CD4-positive, alpha-beta memory T cell (primary cell): ENCODE data around the gene HMOX2. TPM values are rescaled to one million over a fixed set of nuclear protein-coding genes. Genes with fewer than 3 reads are reported as not detected.

Source experiments
- CTCF ChIA-PET: fragments of 350-600 bp; sonication (Branson Sonifier 250); formaldehyde crosslinking; loops from one replicate; lab custom pipeline; 2021; ENCODE audit warnings: inconsistent platforms; ENCODE audit not compliant: partially characterized antibody; lab: Charles Lee
- POLR2A ChIA-PET: fragments of 350-600 bp; sonication (Branson Sonifier 250); formaldehyde crosslinking; loops from one replicate; lab custom pipeline; 2021; ENCODE audit not compliant: partially characterized antibody; lab: Charles Lee
- DNase-seq, 5 donors: peaks; one replicate each; pipeline versions ENCODE4 v3.0.0 to v3.0.0-alpha.2; 2020 to 2022; ENCODE audit warnings: mixed read lengths in 1 of 5
- H3K27ac ChIP-seq: one replicate; pipeline ENCODE4 v1.7.0; 2013; ENCODE audit warnings: low read depth, low read length
- H3K27me3 ChIP-seq: 2 replicates; pipeline ENCODE4 v1.7.0; 2013; ENCODE audit warnings: mild to moderate bottlenecking, low read length, moderate library complexity; ENCODE audit not compliant: insufficient read depth
- H3K36me3 ChIP-seq: 2 replicates; pipeline ENCODE4 v1.7.0; 2013; ENCODE audit warnings: mild to moderate bottlenecking, low read length, moderate library complexity; ENCODE audit not compliant: insufficient read depth
- H3K4me1 ChIP-seq: 2 replicates; pipeline ENCODE4 v1.7.0; 2013; ENCODE audit warnings: mild to moderate bottlenecking, low read length, moderate library complexity; ENCODE audit not compliant: insufficient read depth
- H3K4me3 ChIP-seq, 2 donors: one replicate each; pipeline ENCODE4 v1.7.0; 2013; ENCODE audit warnings: low read length in 2 of 2, mild to moderate bottlenecking in 1 of 2
- H3K9me3 ChIP-seq, 2 donors: one replicate each; pipeline ENCODE4 v1.7.0; 2013; ENCODE audit warnings: low read length in 2 of 2, control low read depth in 1 of 2; ENCODE audit not compliant: control insufficient read depth in 1 of 2
- H3K27ac Mint-ChIP-seq, 7 donors: one replicate each; pipeline ENCODE4 v1.8.0; 2020 to 2021; ENCODE audit warnings: mixed read lengths in 7 of 7, mild to moderate bottlenecking in 6 of 7, inconsistent platforms in 3 of 7, moderate library complexity in 3 of 7
- H3K27me3 Mint-ChIP-seq, 2 donors: one replicate each; pipeline ENCODE4 v1.8.0; 2020 to 2021; ENCODE audit warnings: mixed read lengths in 2 of 2
- H3K36me3 Mint-ChIP-seq, 2 donors: one replicate each; pipeline ENCODE4 v1.8.0; 2020 to 2021; ENCODE audit warnings: mixed read lengths in 2 of 2, inconsistent platforms in 1 of 2, mild to moderate bottlenecking in 1 of 2
- H3K4me1 Mint-ChIP-seq, 4 donors: one replicate each; pipeline ENCODE4 v1.8.0; 2020 to 2021; ENCODE audit warnings: mixed read lengths in 4 of 4, mild to moderate bottlenecking in 1 of 4
- H3K4me3 Mint-ChIP-seq, 8 donors: one replicate each; pipeline ENCODE4 v1.8.0; 2020 to 2021; ENCODE audit warnings: mixed read lengths in 8 of 8, mild to moderate bottlenecking in 7 of 8, moderate library complexity in 6 of 8, inconsistent platforms in 3 of 8
- H3K9me3 Mint-ChIP-seq, 8 donors: one replicate each; pipeline ENCODE4 v1.8.0; 2020 to 2021; ENCODE audit warnings: mixed read lengths in 8 of 8, mild to moderate bottlenecking in 5 of 8, inconsistent platforms in 3 of 8, moderate library complexity in 1 of 8
- intact Hi-C: fragments of 100-400 bp; cut with micrococcal nuclease; formaldehyde crosslinking; loops from one replicate; pipeline ENCODE4 v1.15.1; 2023
- polyA plus RNA-seq, 2 donors: library from polyadenylated mRNA; unstranded; fragments of 300-500 nt; fragmentation: Illumina TruSeq; gene quantifications; one replicate each; pipeline ENCODE4 v1.2.3, GENCODE V29; 2021
- total RNA-seq, 2 experiments: library from RNA; stranded (reverse); gene quantifications; one replicate each; pipeline ENCODE4 v1.2.3, GENCODE V29; 2021

The HMOX2 gene
- total and polyA plus RNA-seq, 4 experiments from 2014 or later: 64.1 to 206 (median 118) TPM

DNA sequence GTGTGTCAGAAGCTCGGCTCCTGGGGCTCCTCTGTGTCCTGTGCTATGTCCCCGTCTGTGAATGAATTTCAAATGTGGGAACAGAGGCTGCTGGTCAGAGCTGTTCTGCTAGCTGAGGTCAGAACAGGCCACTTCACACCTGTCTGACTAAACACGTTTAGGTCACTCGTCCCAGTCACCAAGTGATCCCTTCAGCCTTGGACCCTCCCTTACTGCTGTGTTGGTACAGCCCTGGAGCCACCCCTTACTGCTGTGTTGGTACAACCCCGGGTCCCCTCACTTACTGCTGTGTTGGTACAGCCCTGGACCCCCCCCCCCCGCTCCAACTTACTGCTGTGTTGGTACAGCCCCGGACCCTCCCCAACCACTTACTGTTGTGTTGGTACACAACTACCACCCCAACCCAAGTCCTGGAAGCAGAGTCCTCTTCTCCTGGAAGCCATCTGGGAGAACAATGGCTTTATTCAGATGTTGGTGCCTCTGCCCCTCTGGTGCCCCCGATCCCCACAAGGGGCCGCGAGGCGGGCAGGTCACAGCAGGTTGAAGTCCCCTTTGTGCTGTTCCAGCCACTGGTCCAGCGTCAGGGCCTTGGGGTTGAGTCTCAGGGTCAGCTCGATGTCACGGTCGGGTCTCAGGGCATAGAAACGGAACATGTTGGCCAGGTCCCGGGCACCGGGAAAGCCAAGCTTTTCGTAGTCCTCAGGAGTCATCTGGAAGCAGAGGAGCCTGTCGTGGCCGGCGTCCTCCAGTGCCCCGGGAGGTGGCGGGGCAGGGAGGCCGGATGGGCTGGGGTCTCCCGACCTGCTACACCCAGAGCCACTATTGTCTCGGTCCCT, 14.7 kb upstream of the HMOX2 start:
- POLR2A ChIA-PET: interaction anchor here (4.0 to 6.7 kb wide), 2 partner anchors 14 to 45 kb away, joined by 16 to 78 read pairs; partner anchors contain the start of genes CORO7, HMOX2 and NMRAL1
- DNase-seq: no peak
- Mint-ChIP-seq H3K4me3 (no peak overlapping the region), H3K36me3 (peaks cover 18 to 46% of the 10 kb centered on the region in 2 donors), H3K27me3 (no peaks in the 10 kb centered on the region), H3K4me1 (peaks cover 21 to 43% (median 21%) of the 10 kb centered on the region in 4 donors), H3K27ac (peak overlapping the region in 4 of 7 donors; percentile 42 to 85 (median 54)), H3K9me3 (no peaks in the 10 kb centered on the region)
- Histone ChIP-seq H3K9me3 (no peaks in the 10 kb centered on the region), H3K27me3 (no peaks in the 10 kb centered on the region), H3K4me1 (peaks cover 31% of the 10 kb centered on the region), H3K36me3 (peaks cover 26% of the 10 kb centered on the region), H3K4me3 (no peak overlapping the region), H3K27ac (no peak overlapping the region)
- intact Hi-C loops: no loop called here
- CTCF ChIA-PET: interaction anchor here (1.0 to 3.8 kb wide), 8 partner anchors 11 to 87 kb away, joined by 3 to 13 read pairs (median 8); partner anchors contain the start of gene HMOX2

DNA sequence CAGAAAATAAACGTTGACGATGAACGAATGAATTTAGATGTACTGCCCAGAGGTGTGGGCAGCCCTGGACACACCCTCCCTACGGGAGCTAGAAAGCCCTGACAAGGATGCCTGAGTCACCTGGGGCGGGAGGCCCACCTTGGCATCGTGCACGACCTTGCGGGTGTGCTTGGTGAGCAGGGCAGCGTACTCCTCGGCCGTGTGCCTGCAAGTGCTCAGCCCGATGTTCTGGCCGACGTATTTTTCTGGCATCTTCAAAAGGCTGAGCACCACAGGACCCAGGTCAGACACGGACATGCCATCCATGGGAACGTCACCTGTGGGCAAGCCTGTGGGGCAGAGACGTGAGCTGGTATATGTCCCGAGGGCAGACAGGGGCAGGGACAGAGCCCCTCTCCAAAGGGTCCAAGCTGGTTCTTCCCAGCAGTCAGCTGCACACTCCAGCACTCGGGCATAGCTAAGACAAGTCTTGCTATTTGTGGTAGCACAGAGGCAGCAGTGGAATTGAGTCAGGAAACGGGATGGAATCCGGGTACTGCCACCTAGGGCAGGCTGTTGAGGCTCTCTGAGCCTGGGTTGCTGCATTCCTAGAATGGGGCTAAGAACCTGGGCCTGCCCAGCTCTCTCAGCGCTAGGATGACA, 12.6 kb upstream of the HMOX2 start:
- intact Hi-C loops: no loop called here
- peak overlapping the region in 2 of 7 donors; percentile 29 to 36 for H3K27ac Mint-ChIP-seq
- H3K4me3 ChIP-seq: no peak overlapping the region
- H3K9me3 Mint-ChIP-seq: no peaks in the 10 kb centered on the region
- peaks cover 40% of the 10 kb centered on the region for H3K4me1 ChIP-seq
- peak overlapping the region in 1 of 8 donors; percentile 48 for H3K4me3 Mint-ChIP-seq
- peaks cover 28 to 44% (median 30%) of the 10 kb centered on the region in 4 donors for H3K4me1 Mint-ChIP-seq
- no peaks in the 10 kb centered on the region for H3K27me3 ChIP-seq
- H3K36me3 ChIP-seq: peaks cover 21% of the 10 kb centered on the region
- H3K36me3 Mint-ChIP-seq: peaks cover 27 to 45% of the 10 kb centered on the region in 2 donors
- no peaks in the 10 kb centered on the region for H3K9me3 ChIP-seq
- no peaks in the 10 kb centered on the region for H3K27me3 Mint-ChIP-seq
- POLR2A ChIA-PET: interaction anchor here (1.0 to 6.7 kb wide), 3 partner anchors 12 to 42 kb away, joined by 3 to 78 read pairs (median 4); partner anchors contain the start of genes HMOX2 and NMRAL1
- CTCF ChIA-PET: interaction anchor here (0.8 to 1.8 kb wide), 4 partner anchors 11 to 51 kb away, joined by 3 to 6 read pairs (median 3); partner anchors contain the start of genes HMOX2 and NMRAL1
- DNase-seq: no peak
- H3K27ac ChIP-seq: no peak overlapping the region

GRCh38 chr16:4465977-4466779, 10.0 kb upstream of the HMOX2 start:
- Mint-ChIP-seq H3K4me3 (peak overlapping the region; percentile 3 to 71 (median 60)), H3K27me3 (no peaks in the 10 kb centered on the region), H3K27ac (peak overlapping the region; percentile 72 to 94 (median 91)), H3K9me3 (no peaks in the 10 kb centered on the region), H3K36me3 (peaks cover 26 to 42% of the 10 kb centered on the region in 2 donors), H3K4me1 (peaks cover 15 to 24% (median 20%) of the 10 kb centered on the region in 4 donors)
- ChIA-PET POLR2A (interaction anchor here (0.7 to 6.7 kb wide), 10 partner anchors 10 to 93 kb away, joined by 3 to 78 read pairs (median 6); partner anchors contain the start of genes CDIP1, HMOX2 and NMRAL1), CTCF (interaction anchor here (1.3 to 1.7 kb wide), 3 partner anchors 10 to 158 kb away, joined by 4 to 9 read pairs (median 4); partner anchors contain the start of genes HMOX2, MGRN1 and NMRAL1)
- Histone ChIP-seq H3K36me3 (peaks cover 25% of the 10 kb centered on the region), H3K27ac (peak overlapping the region; percentile 54), H3K4me1 (peaks cover 23% of the 10 kb centered on the region), H3K27me3 (no peaks in the 10 kb centered on the region), H3K9me3 (no peaks in the 10 kb centered on the region), H3K4me3 (no peak overlapping the region)
- DNase-seq: peak; percentile 50 to 77 (median 67)
- intact Hi-C loops: no loop called here

DNA sequence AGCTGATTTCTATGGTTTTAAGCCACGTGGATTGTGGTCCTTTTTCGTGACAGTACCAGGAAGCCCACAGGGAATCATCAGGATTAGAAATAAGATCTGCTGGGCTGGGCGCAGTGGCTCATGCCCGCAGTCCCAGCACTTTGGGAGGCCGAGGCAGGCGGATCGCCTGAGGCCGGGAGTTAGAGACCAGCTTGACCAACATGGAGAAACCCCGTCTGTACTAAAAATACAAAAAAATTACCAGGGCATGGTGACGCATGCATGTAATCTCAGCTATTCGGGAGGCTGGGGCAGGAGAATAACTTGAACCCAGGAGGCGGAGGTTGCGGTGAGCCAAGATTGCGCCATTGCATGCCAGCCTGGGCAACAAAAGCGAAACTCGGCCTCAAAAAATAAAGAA, 8.3 kb upstream of the HMOX2 start:
- Mint-ChIP-seq H3K36me3 (peaks cover 26 to 38% of the 10 kb centered on the region in 2 donors), H3K9me3 (no peaks in the 10 kb centered on the region), H3K4me1 (peaks cover 18 to 29% (median 24%) of the 10 kb centered on the region in 4 donors), H3K27me3 (no peaks in the 10 kb centered on the region), H3K27ac (peak overlapping the region in 1 of 7 donors; percentile 62), H3K4me3 (no peak overlapping the region)
- ChIA-PET CTCF (interaction anchor here (0.9 to 1.2 kb wide), 3 partner anchors 8 to 138 kb away, joined by 3 to 4 read pairs (median 3); partner anchors contain the start of gene HMOX2), POLR2A (interaction anchor here (0.7 to 1.7 kb wide), 4 partner anchors 8 to 71 kb away, joined by 3 to 6 read pairs (median 4); partner anchors contain the start of genes CDIP1 and HMOX2)
- Histone ChIP-seq H3K36me3 (peaks cover 20% of the 10 kb centered on the region), H3K27ac (no peak overlapping the region), H3K27me3 (no peaks in the 10 kb centered on the region), H3K4me3 (no peak overlapping the region), H3K4me1 (peaks cover 26% of the 10 kb centered on the region), H3K9me3 (no peaks in the 10 kb centered on the region)
- intact Hi-C loops: no loop called here
- DNase-seq: no peak

- no peak overlapping the region for H3K27ac ChIP-seq
- Mint-ChIP-seq H3K27me3 (no peaks in the 10 kb centered on the region), H3K9me3 (no peaks in the 10 kb centered on the region), H3K4me3 (no peak overlapping the region), H3K27ac (peak overlapping the region in 1 of 7 donors; percentile 84), H3K4me1 (peaks cover 22 to 37% (median 30%) of the 10 kb centered on the region in 4 donors), H3K36me3 (peaks cover 26 to 31% of the 10 kb centered on the region in 2 donors)
- no peak for DNase-seq
- ChIA-PET CTCF (interaction anchor here (0.7 to 1.2 kb wide), 2 partner anchors 83 to 117 kb away, joined by 3 to 4 read pairs; no protein-coding TSS in a partner anchor), POLR2A (no interaction called here)
- H3K4me3 ChIP-seq: no peak overlapping the region
- peaks cover 36% of the 10 kb centered on the region for H3K4me1 ChIP-seq
- intact Hi-C loops: no loop called here
- H3K36me3 ChIP-seq: peaks cover 16% of the 10 kb centered on the region
- no peaks in the 10 kb centered on the region for H3K27me3 ChIP-seq
- H3K9me3 ChIP-seq: no peaks in the 10 kb centered on the region
Measured at GRCh38 chr16:4468972-4469371, 7.2 kb upstream of the HMOX2 start.

- H3K27me3 Mint-ChIP-seq: no peaks in the 10 kb centered on the region
- peaks cover 9 to 18% of the 10 kb centered on the region in 2 donors for H3K36me3 Mint-ChIP-seq
- H3K9me3 Mint-ChIP-seq: peaks cover 0 to 2% (median 0%) of the 10 kb centered on the region in 8 donors
- H3K4me3 ChIP-seq: no peak overlapping the region
- POLR2A ChIA-PET: interaction anchor here (0.6 to 2.5 kb wide), 3 partner anchors 13 to 67 kb away, joined by 3 to 12 read pairs (median 6); partner anchors contain the start of gene CDIP1
- no peaks in the 10 kb centered on the region for H3K9me3 ChIP-seq
- intact Hi-C loops: loop anchor here (10.0 kb wide), 1 partner anchor 143 kb away; the partner anchor contains the start of gene UBALD1
- H3K27ac ChIP-seq: no peak overlapping the region
- CTCF ChIA-PET: interaction anchor here (0.7 to 2.7 kb wide), 5 partner anchors 12 to 165 kb away, joined by 3 to 17 read pairs (median 3); no protein-coding TSS in a partner anchor
- H3K27ac Mint-ChIP-seq: peak overlapping the region in 4 of 7 donors; percentile 24 to 90 (median 78)
- no peaks in the 10 kb centered on the region for H3K27me3 ChIP-seq
- H3K4me3 Mint-ChIP-seq: peak overlapping the region in 1 of 8 donors; percentile 49
- H3K4me1 ChIP-seq: peaks cover 34% of the 10 kb centered on the region
- peaks cover 4% of the 10 kb centered on the region for H3K36me3 ChIP-seq
- no peak for DNase-seq
- H3K4me1 Mint-ChIP-seq: peaks cover 16 to 38% (median 25%) of the 10 kb centered on the region in 4 donors
Measured at GRCh38 chr16:4471869-4472268, 4.3 kb upstream of the HMOX2 start.
